Small intestine (tissue), 7 donors: ENCODE data around the gene DAPK2. TPM values are rescaled to one million over a fixed set of nuclear protein-coding genes. Genes with fewer than 3 reads are reported as not detected.
A peak's percentile ranks its signal among the peaks of the same experiment; 100 is the strongest.
"Not testable (repeated sequence)": the region's sequence is repeated elsewhere in the genome, so short reads cannot be mapped to it uniquely, and the experiment has no call there.

Experiments
- DNase-seq, 2 donors: peaks; one replicate each; pipeline versions ENCODE4 v3.0.0 to v3.0.0-alpha.2; 2013
- FAIRE-seq: peaks from 2 replicates; lab custom pipeline; 2012; peaks lifted over from hg19 to GRCh38; lab: Jason Lieb, UNC
- H3K27ac ChIP-seq, 3 donors: one replicate each; pipeline ENCODE4 v1.5.1; 2013; ENCODE audit warnings: low read length in 2 of 3, mild to moderate bottlenecking in 2 of 3, control low read depth in 1 of 3, inconsistent platforms in 1 of 3, low read depth in 1 of 3, moderate library complexity in 1 of 3
- H3K27me3 ChIP-seq, 3 donors: one replicate each; pipeline ENCODE4 v1.6.1; 2013; ENCODE audit warnings: low read length in 3 of 3, inconsistent platforms in 1 of 3; ENCODE audit not compliant: control insufficient read depth in 3 of 3, insufficient read depth in 3 of 3
- H3K36me3 ChIP-seq, 3 donors: one replicate each; pipeline ENCODE4 v1.6.1; 2013; ENCODE audit warnings: low read length in 3 of 3, inconsistent platforms in 1 of 3, low read depth in 1 of 3, mild to moderate bottlenecking in 1 of 3, moderate library complexity in 1 of 3; ENCODE audit not compliant: control insufficient read depth in 3 of 3, insufficient read depth in 2 of 3
- H3K4me1 ChIP-seq, 3 donors: one replicate each; pipeline ENCODE4 v1.6.1; 2013; ENCODE audit warnings: low read length in 2 of 3, inconsistent platforms in 1 of 3, low read depth in 1 of 3, mild to moderate bottlenecking in 1 of 3, moderate library complexity in 1 of 3; ENCODE audit not compliant: control insufficient read depth in 3 of 3, insufficient read depth in 2 of 3
- H3K4me3 ChIP-seq, 3 donors: one replicate each; pipeline ENCODE4 v1.5.1; 2013; ENCODE audit warnings: low read length in 3 of 3, control low read depth in 1 of 3, inconsistent platforms in 1 of 3, low read depth in 1 of 3, mild to moderate bottlenecking in 1 of 3, moderate library complexity in 1 of 3
- H3K9me3 ChIP-seq, 2 donors: one replicate each; pipeline ENCODE4 v1.6.1; 2013; ENCODE audit warnings: low read depth in 1 of 2, low read length in 1 of 2; ENCODE audit not compliant: control insufficient read depth in 2 of 2, insufficient read depth in 1 of 2
- WGBS, 3 donors: extraction: QIAGEN DNeasy Blood & Tissue Kit; methylation state at CpG; one replicate each; pipeline ENCODE4 v1.1.7; 2013; 5-methylcytosine and 5-hydroxymethylcytosine counted together
- polyA plus RNA-seq, 4 donors: library from polyadenylated mRNA; stranded (reverse) in 3 of 4; unstranded in 1 of 4; fragments of 200-250 nt in 3 of 4; fragments of 120-200 nt in 1 of 4; gene quantifications; one replicate each; pipeline versions ENCODE4 v1.2.1 to v1.2.3, GENCODE V29; 2013
- donor health status: healthy with polysubstance abuse.
- donor health status: control.
- donor health status: control.
- donor health status: Bipolar disorder and iron deficiency.
- donor health status: healthy.

DAPK2 gene
- polyA plus RNA-seq, 4 donors, result 10.3 to 91.6 (median 47.5) TPM

GRCh38 chr15:63905131-63905530, 141.2 kb downstream of the DAPK2 start:
- FAIRE-seq (no peak), DNase-seq (no peak)
- H3K27ac ChIP-seq, result no peak overlapping the region
- no peaks in the 10 kb centered on the region for H3K9me3 ChIP-seq
- no peak overlapping the region for H3K4me3 ChIP-seq
- no peaks in the 10 kb centered on the region for H3K27me3 ChIP-seq
- peaks cover 0 to 14% (median 4%) of the 10 kb centered on the region in 3 donors for H3K36me3 ChIP-seq
- peaks cover 0 to 25% (median 9%) of the 10 kb centered on the region in 3 donors for H3K4me1 ChIP-seq
- 84 to 90% (median 90%) methylated on average over 7 of the region's 7 CpGs for WGBS, 3 donors

GRCh38 chr15:63904042-63904441, 142.2 kb downstream of the DAPK2 start:
- H3K36me3 ChIP-seq, result peaks cover 0 to 14% (median 4%) of the 10 kb centered on the region in 3 donors
- H3K27ac ChIP-seq, result no peak overlapping the region
- no peaks in the 10 kb centered on the region for H3K9me3 ChIP-seq
- FAIRE-seq (no peak), DNase-seq (no peak)
- H3K4me1 ChIP-seq, result peaks cover 0 to 16% (median 9%) of the 10 kb centered on the region in 3 donors
- 77 to 88% (median 87%) methylated on average over 4 of the region's 4 CpGs for WGBS, 3 donors
- no peak overlapping the region for H3K4me3 ChIP-seq
- no peaks in the 10 kb centered on the region for H3K27me3 ChIP-seq

GRCh38 chr15:63902671-63903035, 143.6 kb downstream of the DAPK2 start:
- peaks cover 0 to 7% of the 10 kb centered on the region in 2 donors for H3K9me3 ChIP-seq
- no peak overlapping the region for H3K27ac ChIP-seq
- H3K36me3 ChIP-seq, result peaks cover 0 to 5% (median 0%) of the 10 kb centered on the region in 3 donors
- no peak overlapping the region for H3K4me3 ChIP-seq
- DNase-seq (no peak), FAIRE-seq (no peak)
- H3K27me3 ChIP-seq, result no peaks in the 10 kb centered on the region
- 74 to 86% (median 77%) methylated on average over 8 of the region's 8 CpGs for WGBS, 3 donors
- H3K4me1 ChIP-seq, result peaks cover 0 to 13% (median 9%) of the 10 kb centered on the region in 3 donors

GRCh38 chr15:63901912-63902670, 144.2 kb downstream of the DAPK2 start:
- no peak for DNase-seq
- H3K4me1 ChIP-seq, result peaks cover 0 to 13% (median 11%) of the 10 kb centered on the region in 3 donors
- H3K27ac ChIP-seq, result no peak overlapping the region
- H3K4me3 ChIP-seq, result no peak overlapping the region
- WGBS, 3 donors, result 68 to 75% (median 74%) methylated on average over 3 of the region's 3 CpGs
- peaks cover 0 to 7% of the 10 kb centered on the region in 2 donors for H3K9me3 ChIP-seq
- FAIRE-seq, result no peak
- no peaks in the 10 kb centered on the region for H3K27me3 ChIP-seq
- H3K36me3 ChIP-seq, result peaks cover 0 to 2% (median 0%) of the 10 kb centered on the region in 3 donors

- WGBS, 3 donors, result 69 to 86% (median 83%) methylated on average over 1 of the region's 1 CpG
- FAIRE-seq (no peak), DNase-seq (no peak)
- Histone ChIP-seq H3K4me1 (peaks cover 0 to 4% (median 2%) of the 10 kb centered on the region in 3 donors), H3K4me3 (no peak overlapping the region), H3K27me3 (no peaks in the 10 kb centered on the region), H3K9me3 (peaks cover 0 to 7% of the 10 kb centered on the region in 2 donors), H3K36me3 (peaks cover 0 to 2% (median 0%) of the 10 kb centered on the region in 3 donors), H3K27ac (no peak overlapping the region)
Observed at GRCh38 chr15:63900306-63900705, 146.0 kb downstream of the DAPK2 start.

- not testable (repeated sequence) for H3K27ac ChIP-seq, H3K4me1 ChIP-seq, H3K9me3 ChIP-seq, FAIRE-seq, H3K36me3 ChIP-seq, DNase-seq, H3K27me3 ChIP-seq, H3K4me3 ChIP-seq
- WGBS, 3 donors, result 86 to 97% (median 91%) methylated on average over 7 of the region's 7 CpGs
Observed at GRCh38 chr15:63899606-63900005, 146.7 kb downstream of the DAPK2 start.

- Histone ChIP-seq H3K27ac (no peak overlapping the region), H3K36me3 (no peaks in the 10 kb centered on the region), H3K9me3 (peaks cover 0 to 7% of the 10 kb centered on the region in 2 donors), H3K4me3 (no peak overlapping the region), H3K27me3 (no peaks in the 10 kb centered on the region), H3K4me1 (peaks cover 0 to 2% (median 0%) of the 10 kb centered on the region in 3 donors)
- FAIRE-seq, result no peak
- no peak for DNase-seq
- WGBS, 3 donors, result 45 to 66% (median 62%) methylated on average over 7 of the region's 7 CpGs
Observed at GRCh38 chr15:63899193-63899592, 147.1 kb downstream of the DAPK2 start.

GRCh38 chr15:63896336-63897115, 149.8 kb downstream of the DAPK2 start:
- Histone ChIP-seq H3K4me3 (no peak overlapping the region), H3K27ac (peak overlapping the region in 1 of 3 donors; percentile 43), H3K36me3 (no peaks in the 10 kb centered on the region), H3K9me3 (peaks cover 0 to 7% of the 10 kb centered on the region in 2 donors), H3K4me1 (peaks cover 0 to 2% (median 2%) of the 10 kb centered on the region in 3 donors), H3K27me3 (no peaks in the 10 kb centered on the region)
- FAIRE-seq (no peak), DNase-seq (peak in 1 of 2 donors; percentile 26)
- 56 to 67% (median 61%) methylated on average over 15 of the region's 15 CpGs for WGBS, 3 donors
